IMR-90 (cell line): Measurements from ENCODE around the gene CCDC32.

Experiments
- RFX5 ChIP-seq: IDR thresholded peaks from 2 replicates; pipeline ENCODE4 v1.8.0; 2012; ENCODE audit warnings: low read depth, mild to moderate bottlenecking, low read length, moderate library complexity
- TF ChIP-seq, protein P1 (sequence below): conservative IDR thresholded peaks from 2 replicates; pipeline ENCODE4 v1.5.1; 2012; ENCODE audit warnings: mild to moderate bottlenecking, low read depth, low read length, improper control_type of control experiment

DNA sequence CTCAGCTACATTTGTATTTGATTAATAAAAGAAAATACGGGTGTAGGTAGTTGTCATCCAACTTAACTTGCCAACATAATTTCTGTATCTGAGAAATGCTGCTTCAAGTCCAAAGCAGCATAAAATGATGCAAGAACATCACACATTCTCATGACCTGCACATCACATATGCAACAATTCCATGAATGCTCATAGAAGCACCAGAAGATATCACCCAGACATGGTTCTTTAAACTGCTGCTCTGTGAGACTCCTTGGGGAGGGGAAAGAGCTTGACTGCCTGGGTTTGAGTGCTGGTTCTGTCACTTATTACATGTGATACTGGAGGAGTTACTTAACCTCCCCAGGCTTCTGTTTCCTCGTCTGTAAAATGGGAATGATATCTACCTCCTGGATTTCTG lies 54.6 kb downstream of the CCDC32 start:
- TF ChIP-seq RFX5, result no peak
- TF ChIP-seq, protein P1, sequence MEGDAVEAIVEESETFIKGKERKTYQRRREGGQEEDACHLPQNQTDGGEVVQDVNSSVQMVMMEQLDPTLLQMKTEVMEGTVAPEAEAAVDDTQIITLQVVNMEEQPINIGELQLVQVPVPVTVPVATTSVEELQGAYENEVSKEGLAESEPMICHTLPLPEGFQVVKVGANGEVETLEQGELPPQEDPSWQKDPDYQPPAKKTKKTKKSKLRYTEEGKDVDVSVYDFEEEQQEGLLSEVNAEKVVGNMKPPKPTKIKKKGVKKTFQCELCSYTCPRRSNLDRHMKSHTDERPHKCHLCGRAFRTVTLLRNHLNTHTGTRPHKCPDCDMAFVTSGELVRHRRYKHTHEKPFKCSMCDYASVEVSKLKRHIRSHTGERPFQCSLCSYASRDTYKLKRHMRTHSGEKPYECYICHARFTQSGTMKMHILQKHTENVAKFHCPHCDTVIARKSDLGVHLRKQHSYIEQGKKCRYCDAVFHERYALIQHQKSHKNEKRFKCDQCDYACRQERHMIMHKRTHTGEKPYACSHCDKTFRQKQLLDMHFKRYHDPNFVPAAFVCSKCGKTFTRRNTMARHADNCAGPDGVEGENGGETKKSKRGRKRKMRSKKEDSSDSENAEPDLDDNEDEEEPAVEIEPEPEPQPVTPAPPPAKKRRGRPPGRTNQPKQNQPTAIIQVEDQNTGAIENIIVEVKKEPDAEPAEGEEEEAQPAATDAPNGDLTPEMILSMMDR, result no peak
